ENCODE measurements around the gene CFAP99.

CFAP99 gene

DNA sequence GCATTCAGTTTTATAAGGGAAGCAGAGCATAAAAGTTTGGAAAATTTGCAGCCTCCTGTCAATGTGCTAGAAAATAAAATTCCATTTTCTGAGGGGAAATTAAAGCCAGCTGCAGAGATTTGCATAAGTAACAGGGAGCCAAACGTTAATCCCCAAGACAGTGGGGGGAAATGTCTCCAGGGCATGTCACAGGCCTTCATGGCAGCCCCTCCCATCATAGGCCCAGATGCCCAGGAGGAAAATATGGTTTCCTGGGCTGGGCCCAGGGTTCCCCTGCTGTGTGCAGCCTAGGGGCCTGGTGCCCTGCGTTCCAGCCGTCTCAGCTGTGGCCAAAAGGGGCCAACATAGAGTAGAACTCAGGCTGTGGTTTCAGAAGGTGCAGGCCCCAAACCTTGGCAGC, 59.5 kb downstream of the CFAP99 start:
- DNase-seq, result no peak

DNA sequence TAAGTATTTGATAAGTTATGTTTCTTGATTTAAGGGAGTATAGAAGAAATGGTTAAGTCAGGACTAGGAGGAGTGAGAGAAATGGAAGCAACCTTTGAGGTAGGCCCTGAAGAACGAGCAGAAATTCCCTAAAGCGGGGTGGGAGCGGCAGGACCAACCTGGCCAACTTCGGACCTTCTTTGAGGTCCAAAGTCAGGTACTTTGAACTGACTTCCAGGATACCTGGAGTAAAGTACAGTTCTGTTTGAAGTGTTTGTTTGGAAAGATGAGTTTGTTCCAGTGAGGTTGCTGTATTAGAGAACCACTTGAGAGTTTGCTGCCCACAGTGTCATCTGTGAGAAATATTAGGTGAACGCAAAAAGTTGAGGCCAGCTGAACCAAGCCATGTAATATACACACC, 61.9 kb downstream of the CFAP99 start:
- DNase-seq, result no peak

DNA sequence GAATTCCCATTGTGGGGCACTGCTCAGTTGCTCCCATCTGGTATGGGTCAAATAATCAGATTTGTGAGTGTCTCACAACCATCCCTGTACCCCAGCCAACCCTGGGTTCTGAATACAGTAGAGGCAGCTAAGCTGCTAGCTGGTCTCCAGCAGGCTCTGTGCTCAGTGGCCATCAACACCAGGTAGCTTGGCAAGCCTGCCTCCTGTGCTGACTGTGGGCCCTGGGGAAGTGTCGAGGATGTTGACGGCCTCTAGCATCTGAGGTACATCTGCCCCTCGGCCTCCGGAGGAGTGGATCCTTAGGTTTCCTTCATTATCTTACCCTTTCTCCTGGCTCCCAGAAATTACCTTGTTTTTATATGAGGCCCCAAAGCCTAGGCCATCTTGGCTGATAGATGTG, 63.4 kb downstream of the CFAP99 start:
- no peak for DNase-seq

DNA sequence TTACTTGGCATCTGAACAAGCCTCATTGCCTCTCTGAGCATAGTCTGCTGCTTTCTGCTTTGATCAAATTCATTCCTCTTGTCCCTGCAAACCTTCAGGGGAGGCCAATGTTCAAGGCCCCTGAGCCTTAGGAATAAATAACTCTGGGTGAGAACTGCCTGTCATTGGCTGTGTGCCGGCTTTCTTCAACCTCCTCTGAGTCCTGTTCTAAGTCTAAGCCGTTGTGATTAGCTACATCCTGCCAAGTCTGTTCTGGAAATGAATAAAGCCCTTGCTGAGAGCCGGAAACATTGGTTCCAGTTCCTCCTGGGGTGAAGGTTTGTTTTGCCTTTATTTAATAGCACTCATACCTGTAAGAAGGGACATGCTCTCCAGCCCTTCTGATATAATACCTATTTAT, 63.9 kb downstream of the CFAP99 start:
- no peak for DNase-seq

DNA sequence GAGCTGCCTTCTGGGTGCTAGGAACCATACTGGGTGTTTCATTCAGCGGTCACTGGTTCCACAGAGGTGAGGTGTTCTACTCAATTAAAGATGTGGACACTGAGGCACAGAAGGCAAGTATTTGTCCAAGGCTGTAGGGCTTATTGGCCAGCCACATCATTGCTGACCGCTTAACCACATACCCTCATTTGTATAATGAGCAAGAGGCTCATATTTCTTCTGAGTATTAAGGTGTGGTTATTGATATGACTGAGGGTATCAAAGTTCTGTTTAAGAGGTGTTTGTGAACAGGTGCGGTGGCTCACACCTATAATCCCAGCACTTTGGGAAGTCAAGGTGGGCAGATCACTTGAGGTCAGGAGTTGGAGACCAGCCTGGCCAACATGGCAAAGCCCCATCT, 64.5 kb downstream of the CFAP99 start:
- DNase-seq, result no peak

DNA sequence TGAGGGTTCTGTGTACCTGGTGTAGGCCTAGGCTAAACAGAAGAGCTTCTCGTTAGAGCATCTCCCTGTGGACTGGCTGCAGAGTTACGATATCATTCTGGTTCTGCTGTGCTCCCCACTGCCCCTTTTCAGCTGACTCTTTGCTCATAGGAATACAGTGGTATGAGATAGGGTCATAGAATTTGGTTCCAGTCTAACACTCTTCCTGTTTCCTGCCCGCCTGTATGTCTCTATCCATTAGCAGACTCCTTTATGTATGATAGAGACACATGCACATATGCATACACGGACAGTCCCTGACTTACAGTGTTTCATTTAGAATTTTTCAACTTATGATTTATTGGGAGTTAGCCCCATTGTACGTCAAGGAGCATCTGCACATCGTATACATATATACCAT, 65.4 kb downstream of the CFAP99 start:
- no peak for DNase-seq

DNA sequence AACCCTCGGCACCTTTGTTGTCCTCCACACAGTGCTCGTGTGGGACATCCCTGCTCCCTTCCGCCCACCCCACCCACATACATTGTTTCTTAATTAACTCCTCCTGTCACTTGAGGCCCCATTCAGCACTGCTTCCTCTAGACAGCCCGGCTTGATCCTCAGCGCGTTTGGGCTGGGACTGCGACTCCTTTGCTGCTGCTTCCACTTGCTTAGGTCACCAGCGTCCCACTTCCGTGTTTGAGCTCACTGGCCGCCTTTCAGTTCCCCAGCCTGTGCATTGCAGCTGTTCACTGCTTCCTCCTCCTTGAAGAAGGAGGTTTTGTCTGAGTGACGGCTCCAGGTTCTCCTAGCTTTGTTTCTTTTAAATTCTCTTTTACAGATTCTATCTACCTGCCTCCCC, 66.2 kb downstream of the CFAP99 start:
- no peak for DNase-seq

DNA sequence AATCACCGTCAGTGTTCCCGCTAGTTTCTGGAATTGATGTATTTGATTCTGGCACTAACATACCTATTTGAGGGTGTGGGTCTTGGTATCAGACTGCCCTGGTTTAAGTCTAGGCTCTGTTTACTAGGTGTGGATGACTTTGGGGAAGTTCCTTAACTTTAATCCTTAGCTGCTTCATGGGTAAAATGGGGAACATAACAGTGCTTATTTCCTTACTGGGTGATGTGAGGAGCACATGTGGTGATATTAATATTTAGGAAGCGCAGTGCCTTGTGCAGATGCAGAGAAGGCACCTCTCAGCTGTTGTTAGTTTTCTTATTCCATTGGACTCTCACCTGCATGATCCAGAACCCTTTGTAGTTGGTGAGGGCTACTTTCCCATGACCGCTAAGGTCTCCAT, 67.2 kb downstream of the CFAP99 start:
- DNase-seq, result no peak

DNA sequence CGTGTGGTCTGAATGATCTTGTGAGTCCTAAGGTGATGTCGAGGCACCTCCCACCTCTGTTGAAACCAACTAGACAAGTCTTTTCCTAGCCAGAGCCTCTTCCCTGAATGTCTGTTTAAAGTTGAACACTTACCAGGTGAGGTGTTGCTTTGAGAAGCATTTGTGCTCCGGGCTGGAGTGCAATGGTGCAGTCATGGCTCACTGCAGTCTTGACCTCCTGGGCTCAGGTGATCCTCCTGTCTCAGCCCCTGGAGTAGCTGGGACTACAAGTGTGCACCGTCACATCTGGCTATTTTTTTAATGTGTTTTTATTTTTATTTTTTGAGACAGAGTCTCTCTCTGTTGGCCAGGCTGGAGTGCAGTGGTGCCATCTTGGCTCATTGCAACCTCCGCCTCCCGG, 68.2 kb downstream of the CFAP99 start:
- DNase-seq, result no peak

DNA sequence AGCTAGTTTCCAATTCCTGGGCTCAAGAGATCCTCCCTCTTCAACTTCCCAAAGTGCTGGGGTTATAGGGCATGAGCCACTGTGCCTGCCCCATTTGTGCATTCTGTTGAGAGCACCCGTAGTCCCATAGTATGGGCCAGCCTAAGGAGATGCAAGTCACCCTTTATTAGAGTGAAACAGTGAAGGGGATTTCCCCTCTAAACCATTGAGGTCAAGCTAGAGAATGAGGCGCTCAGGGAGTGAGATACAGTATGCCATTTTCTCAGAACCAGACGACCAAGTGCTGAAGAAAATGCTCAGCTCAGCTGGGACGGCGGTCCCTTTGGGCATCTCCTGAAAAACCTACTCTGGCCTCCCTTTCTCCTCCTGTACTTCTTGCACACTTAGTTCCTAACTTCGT, 68.9 kb downstream of the CFAP99 start:
- no peak for DNase-seq

DNA sequence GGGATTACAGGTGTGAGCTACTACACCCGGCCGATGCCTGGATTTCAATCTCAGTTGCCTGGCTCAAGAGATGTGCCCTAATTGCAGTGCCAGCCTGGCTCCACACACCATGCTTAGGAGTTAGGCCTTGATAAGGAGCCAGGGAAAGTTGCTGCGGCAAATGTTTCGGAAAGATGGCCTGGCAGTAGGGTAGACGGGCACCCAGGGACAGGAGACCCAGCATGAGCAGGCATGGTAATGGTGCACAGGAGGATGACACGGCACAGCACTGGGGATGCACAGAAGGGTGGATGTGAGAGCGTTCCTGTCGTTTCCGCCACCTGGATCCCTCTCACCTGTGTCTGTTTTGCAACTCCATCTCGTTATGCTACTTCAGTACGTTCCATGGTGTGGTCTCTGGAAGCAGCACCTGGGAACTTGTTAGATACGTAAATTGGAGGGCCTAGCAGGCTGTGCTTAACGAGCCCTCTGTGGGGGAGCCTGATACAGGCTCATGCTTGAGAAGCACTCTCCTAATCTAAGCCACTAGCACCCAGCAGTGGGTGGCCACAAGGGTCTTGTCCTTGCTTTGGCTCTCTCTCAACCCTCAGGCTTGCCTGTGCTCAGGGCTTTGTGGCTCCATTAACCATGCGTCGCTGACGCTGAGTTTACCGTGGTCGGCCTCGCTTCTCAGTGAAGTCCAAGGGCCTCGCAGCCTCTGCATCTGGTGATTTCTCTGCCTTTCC, 70.5 kb downstream of the CFAP99 start:
- DNase-seq, result no peak

DNA sequence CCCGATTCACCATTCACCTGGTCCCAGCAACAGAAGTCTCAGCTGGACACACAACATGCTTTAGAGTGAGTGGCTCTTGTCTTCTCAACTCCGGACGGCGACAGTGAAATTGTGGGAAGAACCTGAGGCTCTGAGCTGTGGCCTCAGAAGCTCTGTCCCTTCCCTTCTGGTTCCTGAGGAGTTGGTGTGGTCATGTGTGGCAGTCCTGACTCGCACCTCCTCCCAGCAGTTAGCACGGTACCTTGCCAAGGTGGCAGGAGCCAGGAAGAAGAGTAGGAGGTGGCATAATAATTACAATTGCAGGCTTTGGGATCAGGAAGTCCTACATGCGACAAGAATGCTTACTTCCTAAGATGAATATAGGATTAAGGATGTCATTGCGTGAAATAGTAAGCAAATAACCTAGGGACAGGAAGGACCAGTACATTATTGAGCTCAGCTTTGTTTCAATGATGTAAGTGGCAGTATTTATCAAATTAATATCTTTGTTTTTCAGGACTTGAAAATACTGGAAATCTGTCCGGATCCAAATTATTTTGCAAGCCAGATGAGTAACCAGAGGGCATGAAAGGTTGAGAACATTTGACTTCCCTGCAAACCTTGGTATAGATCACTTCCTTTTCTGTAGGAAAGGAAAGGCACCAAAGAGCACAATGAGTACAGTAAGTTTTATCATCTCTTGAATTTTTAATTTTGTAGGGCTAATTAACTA, 71.2 kb downstream of the CFAP99 start:
- no peak for DNase-seq

DNA sequence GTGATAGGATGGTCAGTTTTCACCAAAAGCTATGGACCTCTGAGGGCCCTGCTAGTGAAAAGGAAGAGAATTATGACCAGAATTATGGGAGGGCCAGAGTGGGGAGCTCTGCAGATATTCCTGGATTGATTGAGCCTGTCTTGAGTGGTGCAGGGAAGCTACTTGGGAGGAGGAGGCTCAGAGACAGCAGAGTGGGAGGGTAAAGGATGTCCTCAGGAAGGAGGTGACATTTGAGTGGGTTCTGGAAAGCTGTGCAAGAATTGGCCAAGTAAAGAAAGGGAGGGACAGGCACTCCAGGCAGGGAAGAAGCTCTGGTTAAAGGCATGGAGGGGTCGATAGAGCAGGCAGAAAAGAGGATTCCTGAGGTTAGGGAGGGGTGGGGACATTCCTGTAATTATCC, 74.2 kb downstream of the CFAP99 start:
- DNase-seq, result no peak

DNA sequence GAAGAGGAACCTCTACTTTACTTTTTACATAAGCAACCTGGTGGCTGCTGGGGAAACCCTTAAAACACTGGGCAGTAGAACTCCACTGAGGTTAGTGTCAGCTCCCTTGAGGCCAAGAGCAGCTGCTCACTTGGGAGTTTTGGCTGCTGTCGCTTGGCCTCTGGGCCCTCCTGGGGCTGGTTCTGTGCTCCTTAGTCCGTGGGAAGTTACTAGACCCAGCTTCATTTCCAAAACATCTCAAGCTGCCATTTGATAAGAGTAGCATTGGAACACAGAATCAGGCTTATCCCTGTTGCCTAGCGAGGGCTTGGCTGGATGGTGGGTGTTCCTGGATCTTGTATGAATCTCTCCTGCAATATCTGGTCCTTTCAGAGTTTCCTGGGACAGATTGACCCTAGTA, 76.2 kb downstream of the CFAP99 start:
- DNase-seq, result no peak

DNA sequence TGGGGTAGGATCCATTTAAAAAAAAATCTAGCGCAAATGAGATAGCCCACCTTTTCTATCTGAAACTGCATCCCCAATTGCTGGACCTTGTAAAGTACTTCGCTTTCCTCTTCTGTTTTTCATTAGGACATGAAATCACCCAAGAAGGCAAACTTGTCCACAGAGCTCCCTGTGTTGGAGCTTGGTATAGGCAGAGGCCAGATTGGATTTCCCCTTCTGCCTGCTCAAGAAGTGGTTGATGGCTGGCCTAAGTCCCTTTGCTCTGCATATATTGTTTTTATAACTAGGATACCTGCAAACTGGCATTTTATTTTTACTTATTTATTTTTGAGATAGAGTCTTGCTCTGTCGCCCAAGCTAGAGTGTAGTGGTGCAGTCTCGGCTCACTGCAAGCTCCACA, 78.6 kb downstream of the CFAP99 start:
- no peak for DNase-seq

DNA sequence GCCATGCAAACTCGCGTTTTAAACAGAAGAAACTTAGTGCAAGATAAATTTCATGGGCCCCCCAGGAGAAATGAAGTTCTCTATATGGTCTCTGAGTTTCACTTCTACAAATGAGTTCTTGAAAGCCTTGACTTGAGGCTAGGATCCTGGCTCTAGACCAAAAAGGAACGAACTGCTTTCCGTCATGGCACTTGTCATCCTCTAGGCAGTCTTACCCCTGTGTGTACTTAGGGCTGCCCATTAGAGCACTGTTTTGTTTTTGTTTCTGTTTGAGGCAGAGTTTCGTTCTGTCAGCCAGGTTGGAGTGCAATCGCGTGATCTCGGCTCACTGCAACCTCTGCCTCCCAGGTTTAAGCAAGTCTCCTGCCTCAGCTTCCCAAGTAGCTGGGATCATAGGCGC, 79.2 kb downstream of the CFAP99 start:
- DNase-seq, result no peak

DNA sequence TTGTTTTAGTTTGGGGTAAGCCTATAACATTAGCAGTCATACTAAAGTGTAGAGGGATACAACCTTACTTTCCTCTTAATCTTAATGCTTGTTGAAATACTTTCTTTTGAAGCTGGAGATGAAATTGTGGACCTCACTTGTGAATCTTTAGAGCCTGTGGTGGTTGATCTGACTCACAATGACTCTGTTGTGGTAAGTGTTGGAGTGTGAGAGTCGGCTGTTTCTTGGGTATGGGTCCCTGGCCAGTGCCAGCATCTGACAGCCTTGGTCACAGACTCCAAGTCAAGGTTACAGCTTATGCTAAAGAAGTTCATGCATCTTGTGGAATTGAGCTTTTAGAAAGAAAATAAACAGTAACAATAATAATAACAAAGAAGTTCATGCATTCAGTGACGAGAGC, 81.8 kb downstream of the CFAP99 start:
- DNase-seq, result no peak

DNA sequence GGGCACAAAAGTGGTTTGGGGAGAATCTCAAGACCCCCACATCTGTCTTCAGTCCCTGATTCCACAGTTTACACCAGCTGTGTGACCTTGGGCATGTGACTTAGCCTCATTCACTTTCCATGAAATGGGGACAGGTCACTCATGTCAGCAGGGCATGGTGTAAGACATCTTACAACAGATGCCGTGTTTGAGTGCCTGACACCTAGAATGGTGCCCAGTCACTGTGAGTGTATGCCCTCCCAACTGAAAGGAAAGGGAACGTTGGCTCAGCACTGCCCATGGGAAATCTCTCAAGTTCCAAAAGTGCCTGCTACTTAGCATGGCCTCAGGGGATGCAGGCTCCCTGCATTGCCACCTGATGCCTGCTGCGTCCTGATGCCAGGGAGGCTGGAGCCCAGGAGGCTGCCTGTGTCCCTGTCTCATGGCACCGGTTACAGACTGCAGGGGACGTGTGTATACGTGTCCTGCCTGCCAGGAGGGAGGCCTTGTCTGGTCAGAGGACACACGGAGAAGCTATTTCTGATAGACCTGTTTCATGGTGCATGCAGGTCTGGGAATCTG, 82.4 kb downstream of the CFAP99 start:
- DNase-seq, result no peak

DNA sequence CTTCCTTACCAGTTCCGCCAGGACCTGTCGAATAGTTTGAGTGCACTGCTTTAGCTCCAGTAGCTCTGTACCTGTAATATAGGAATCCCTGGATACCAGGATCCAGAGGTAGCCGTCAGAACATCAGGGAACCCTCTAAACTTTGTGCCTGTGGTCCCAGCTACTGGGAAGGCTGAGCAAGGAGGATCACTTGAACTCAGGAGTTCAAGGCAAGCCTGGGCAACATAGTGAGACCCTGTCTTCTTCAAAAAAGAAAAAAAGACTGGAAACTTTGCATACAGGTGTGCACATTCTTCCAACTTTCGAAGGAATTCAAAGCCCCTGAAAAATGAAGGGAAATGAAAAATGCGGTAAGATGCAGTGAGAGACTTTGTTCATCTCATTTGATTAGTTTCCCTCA, 85.1 kb downstream of the CFAP99 start:
- no peak for DNase-seq

DNA sequence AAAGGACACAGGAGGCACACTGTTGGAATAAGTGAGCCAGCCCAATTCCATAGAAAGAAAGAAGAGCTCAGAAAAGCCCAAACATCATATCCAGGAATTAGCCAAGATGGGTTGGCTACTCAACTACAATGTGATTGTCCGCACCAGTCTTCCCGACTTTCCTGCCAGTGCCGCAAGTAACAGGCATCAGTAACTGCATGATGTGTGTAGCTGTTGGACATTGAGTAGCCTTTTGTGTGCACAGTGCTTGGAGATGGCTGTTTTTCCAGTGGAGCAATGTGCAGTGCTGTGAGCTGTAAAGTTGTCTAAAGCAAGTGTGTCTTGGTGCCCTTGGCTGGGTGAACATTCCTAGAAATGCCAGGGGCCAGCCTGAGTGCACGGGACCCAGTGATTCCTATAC, 88.5 kb downstream of the CFAP99 start:
- no peak for DNase-seq

DNA sequence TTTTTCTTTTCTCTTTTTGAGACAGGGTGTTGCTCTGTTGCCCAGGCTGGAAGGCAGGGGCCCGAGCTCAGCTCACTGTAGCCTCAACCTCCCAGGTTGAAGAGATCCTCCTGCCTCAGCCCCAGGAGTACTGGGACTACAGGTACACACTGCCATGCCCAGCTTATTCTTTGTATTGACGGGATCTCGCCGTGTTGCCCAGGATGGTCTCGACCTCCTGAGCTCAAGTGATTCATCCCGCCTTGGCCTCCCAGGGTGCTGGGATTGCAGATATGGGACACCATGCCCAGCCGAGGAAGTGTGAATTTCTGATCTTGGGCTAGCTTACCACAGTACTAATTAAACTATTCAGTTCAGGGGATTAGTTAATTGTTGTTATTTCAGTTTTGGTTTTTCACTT, 89.1 kb downstream of the CFAP99 start:
- no peak for DNase-seq

DNA sequence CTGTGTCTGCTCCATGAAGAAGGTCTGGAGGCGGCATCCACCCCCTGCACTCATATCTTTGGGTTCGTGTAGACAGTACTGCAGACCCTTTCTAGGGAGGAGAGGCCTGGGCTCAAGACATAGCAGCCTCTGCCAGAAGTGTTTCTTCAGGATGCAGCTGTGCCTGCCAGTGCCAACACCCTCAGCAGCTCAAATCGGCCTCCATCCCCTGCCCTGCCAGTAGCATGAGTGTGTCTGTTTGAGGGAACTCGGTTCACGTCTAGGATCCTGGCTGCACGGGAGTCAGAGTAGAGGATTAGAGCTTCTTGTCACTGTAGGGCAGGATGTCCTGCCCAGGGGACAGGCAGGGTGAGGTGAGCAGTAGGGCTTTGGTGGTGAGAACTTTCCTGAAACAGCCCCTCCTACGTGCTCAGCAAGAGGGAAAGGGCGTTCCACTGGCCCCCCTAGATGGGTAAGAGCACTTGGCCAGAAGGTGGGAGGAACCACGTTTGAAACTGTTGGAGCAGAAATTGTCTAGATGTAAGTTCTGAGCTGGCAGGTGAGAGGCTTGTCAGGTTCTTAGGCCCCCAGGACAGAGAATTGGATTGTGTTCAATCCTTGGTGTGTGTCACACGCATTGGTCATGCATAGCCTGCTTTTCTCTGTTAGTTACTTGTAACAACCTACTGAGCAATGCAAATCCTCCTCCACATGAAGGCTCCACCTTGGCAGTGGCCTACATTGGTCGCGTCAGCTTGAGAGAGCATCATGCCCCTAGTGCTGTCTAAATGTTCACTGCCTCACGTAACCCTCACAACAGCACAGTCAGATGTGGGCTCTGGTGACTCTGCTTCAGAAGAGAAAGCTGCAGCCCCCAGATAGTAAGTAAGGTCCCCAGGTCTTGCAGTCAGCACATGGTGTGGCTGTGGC, 91.8 kb downstream of the CFAP99 start:
- DNase-seq, result no peak

DNA sequence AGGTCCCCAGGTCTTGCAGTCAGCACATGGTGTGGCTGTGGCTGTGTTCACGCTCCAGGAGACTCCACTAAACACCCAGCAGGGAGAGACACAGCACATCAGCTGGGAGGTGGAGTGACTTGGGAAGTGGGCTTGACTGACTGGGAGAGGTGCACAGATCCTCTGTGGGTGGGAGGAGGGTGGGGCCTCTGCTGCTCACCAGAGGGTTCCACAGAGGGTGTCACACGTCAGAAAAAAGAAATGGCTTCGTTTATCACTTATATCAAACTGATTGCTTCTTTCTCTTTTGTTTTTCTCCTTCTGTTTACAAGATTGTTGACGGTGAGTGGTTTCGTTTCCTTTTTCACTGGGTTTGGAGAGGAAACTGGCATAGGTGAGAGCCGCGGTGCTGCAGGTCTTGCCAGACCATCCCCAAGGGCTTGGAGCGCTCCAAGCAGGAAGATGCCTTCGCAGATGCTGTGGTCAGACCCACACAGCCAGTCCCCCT, 92.9 kb downstream of the CFAP99 start:
- DNase-seq, result no peak
